H1 (cell line): Measurements from ENCODE around the gene LPCAT1. TPM values are rescaled to one million over a fixed set of nuclear protein-coding genes. Genes with fewer than 3 reads are reported as not detected.

Experiments
- CTCF ChIA-PET: fragments of 300-600 bp; sonication (Branson Sonifier 250); formaldehyde crosslinking; loops from one replicate; lab custom pipeline; 2021; ENCODE audit not compliant: partially characterized antibody; lab: Charles Lee
- POLR2A ChIA-PET: fragments of 300-600 bp; sonication (Branson Sonifier 250); formaldehyde crosslinking; loops from one replicate; lab custom pipeline; 2021; ENCODE audit warnings: inconsistent platforms; ENCODE audit not compliant: partially characterized antibody; lab: Charles Lee
- DNase-seq, 2 experiments: peaks; one replicate each; pipeline versions ENCODE4 v3.0.0 to v3.0.0-alpha.2; 2010 to 2022; ENCODE audit warnings: low spot score in 2 of 2, low read depth in 1 of 2, mixed read lengths in 1 of 2
- FAIRE-seq: peaks from 2 replicates; lab custom pipeline; 2011; peaks lifted over from hg19 to GRCh38; lab: Jason Lieb, UNC
- H2AFZ ChIP-seq: 2 replicates; pipeline ENCODE4 v1.8.1; 2012; ENCODE audit warnings: low read length, inconsistent platforms
- H2AK5ac ChIP-seq: 2 replicates; pipeline ENCODE4 v1.6.1; 2013; ENCODE audit warnings: low read depth, low read length
- H2BK120ac ChIP-seq: replicated peaks from 2 replicates; pipeline ENCODE3; 2013; ENCODE audit warnings: low read depth, low read length, inconsistent platforms
- H2BK12ac ChIP-seq: 2 replicates; pipeline ENCODE4 v1.6.1; 2013; ENCODE audit warnings: low read depth, low read length
- H2BK15ac ChIP-seq: 2 replicates; pipeline ENCODE4 v1.6.1; 2013; ENCODE audit warnings: low read length
- H2BK20ac ChIP-seq: 2 replicates; pipeline ENCODE4 v1.6.1; 2013; ENCODE audit warnings: low read length
- H2BK5ac ChIP-seq: 2 replicates; pipeline ENCODE4 v1.6.1; 2013; ENCODE audit warnings: low read depth, low read length
- H3K14ac ChIP-seq: 2 replicates; pipeline ENCODE4 v1.6.1; 2013; ENCODE audit warnings: inconsistent platforms; ENCODE audit not compliant: insufficient read length
- H3K18ac ChIP-seq: 2 replicates; pipeline ENCODE4 v1.6.1; 2013; ENCODE audit warnings: low read length; ENCODE audit errors: extremely low read depth
- H3K23ac ChIP-seq: 2 replicates; pipeline ENCODE4 v1.6.1; 2013; ENCODE audit warnings: inconsistent platforms; ENCODE audit not compliant: insufficient read length
- H3K23me2 ChIP-seq: 2 replicates; pipeline ENCODE4 v1.6.1; 2013; ENCODE audit warnings: low read depth, low read length
- H3K27ac ChIP-seq: 2 replicates; pipeline ENCODE4 v1.6.1; 2011; ENCODE audit warnings: low read depth, low read length, inconsistent platforms
- H3K27me3 ChIP-seq, 4 experiments: replicated peaks in 1 of 4; 1 replicate in 1 of 4; 2 replicates in 3 of 4; pipeline versions ENCODE4 v1.6.1 to v1.8.1; 2011 to 2013; ENCODE audit warnings: low read length in 3 of 4, mild to moderate bottlenecking in 3 of 4, inconsistent platforms in 2 of 4, mixed read lengths in 2 of 4, moderate library complexity in 1 of 4; ENCODE audit not compliant: control insufficient read depth in 3 of 4, insufficient read depth in 3 of 4; ENCODE audit errors: extremely low read depth in 1 of 4
- H3K36me3 ChIP-seq, 4 experiments: 2 replicates each; pipeline versions ENCODE4 v1.6.1 to v1.8.1; 2011 to 2013; ENCODE audit warnings: mild to moderate bottlenecking in 4 of 4, low read length in 3 of 4, moderate library complexity in 2 of 4, control low read depth in 1 of 4, inconsistent platforms in 1 of 4; ENCODE audit not compliant: insufficient read depth in 4 of 4, control insufficient read depth in 2 of 4
- H3K4ac ChIP-seq: replicated peaks from 2 replicates; pipeline ENCODE3; 2013; ENCODE audit warnings: low read length, low read depth, mixed read lengths, inconsistent platforms; ENCODE audit not compliant: insufficient read length
- H3K4me1 ChIP-seq, 4 experiments: replicated peaks in 1 of 4; 1 replicate in 1 of 4; 2 replicates in 3 of 4; pipeline versions ENCODE4 v1.6.1 to v1.8.1; 2011 to 2013; ENCODE audit warnings: low read length in 3 of 4, inconsistent platforms in 2 of 4, mixed read lengths in 1 of 4; ENCODE audit not compliant: insufficient read depth in 4 of 4, control insufficient read depth in 3 of 4
- H3K4me2 ChIP-seq, 2 experiments: 2 replicates each; pipeline versions ENCODE4 v1.6.1 to v1.8.1; 2011 to 2013; ENCODE audit warnings: low read depth in 2 of 2, low read length in 2 of 2, control low read depth in 1 of 2, inconsistent platforms in 1 of 2, mild to moderate bottlenecking in 1 of 2; ENCODE audit not compliant: insufficient read depth in 1 of 2
- H3K4me3 ChIP-seq, 4 experiments: fragments of 200-600, 300-600 bp in 1 of 4; sonication (generic), shearing (Covaris generic), sonication (Bioruptor Twin) in 1 of 4; 2 replicates each; pipeline versions ENCODE4 v1.5.1 to v1.8.1; 2011 to 2016; ENCODE audit warnings: low read length in 4 of 4, low read depth in 3 of 4, control low read depth in 2 of 4, inconsistent platforms in 2 of 4, mild to moderate bottlenecking in 2 of 4, mixed read lengths in 1 of 4, moderate library complexity in 1 of 4; ENCODE audit not compliant: insufficient read depth in 2 of 4; ENCODE audit errors: extremely low read depth in 1 of 4
- H3K56ac ChIP-seq: replicated peaks from 2 replicates; pipeline ENCODE3; 2013; ENCODE audit warnings: low read depth, mild to moderate bottlenecking, mixed read lengths, low read length, inconsistent platforms; ENCODE audit not compliant: insufficient read length
- H3K79me1 ChIP-seq: 2 replicates; pipeline ENCODE4 v1.6.1; 2013; ENCODE audit warnings: low read depth, low read length, control low read depth
- H3K79me2 ChIP-seq, 2 experiments: 2 replicates each; pipeline versions ENCODE4 v1.6.1 to v1.8.1; 2012 to 2013; ENCODE audit warnings: low read length in 2 of 2, mild to moderate bottlenecking in 2 of 2, inconsistent platforms in 1 of 2; ENCODE audit not compliant: insufficient read depth in 2 of 2, control insufficient read depth in 1 of 2
- H3K9ac ChIP-seq, 4 experiments: replicated peaks in 1 of 4; 1 replicate in 1 of 4; 2 replicates in 3 of 4; pipeline versions ENCODE4 v1.6.1 to v1.8.1; 2011 to 2013; ENCODE audit warnings: low read depth in 3 of 4, low read length in 3 of 4, control low read depth in 2 of 4, mild to moderate bottlenecking in 2 of 4, moderate library complexity in 2 of 4, inconsistent platforms in 1 of 4; ENCODE audit errors: extremely low read depth in 1 of 4
- H3K9me3 ChIP-seq, 2 experiments: 2 replicates each; pipeline versions ENCODE4 v1.6.1 to v1.8.1; 2012 to 2013; ENCODE audit warnings: mild to moderate bottlenecking in 2 of 2, moderate library complexity in 2 of 2, control low read depth in 1 of 2, inconsistent platforms in 1 of 2, low read depth in 1 of 2, low read length in 1 of 2, mixed read lengths in 1 of 2; ENCODE audit not compliant: insufficient read depth in 2 of 2
- H4K20me1 ChIP-seq, 2 experiments: replicated peaks in 1 of 2; 2 replicates each; pipeline versions ENCODE3 to v1.8.1; 2011 to 2013; ENCODE audit warnings: inconsistent platforms in 2 of 2, low read length in 2 of 2, mild to moderate bottlenecking in 1 of 2; ENCODE audit not compliant: insufficient read depth in 2 of 2, control insufficient read depth in 1 of 2
- H4K5ac ChIP-seq: 2 replicates; pipeline ENCODE4 v1.6.1; 2013; ENCODE audit warnings: low read length, low read depth, mixed read lengths, inconsistent platforms; ENCODE audit not compliant: insufficient read length
- H4K8ac ChIP-seq: 2 replicates; pipeline ENCODE4 v1.8.0; 2013; ENCODE audit warnings: mild to moderate bottlenecking, moderate library complexity, low read length, inconsistent platforms; ENCODE audit not compliant: insufficient read depth; ENCODE audit errors: extremely low read depth
- H4K91ac ChIP-seq: replicated peaks from 2 replicates; pipeline ENCODE3; 2013; ENCODE audit warnings: low read length, mixed read lengths, inconsistent platforms; ENCODE audit not compliant: insufficient read length
- ASH2L ChIP-seq: fragments of 200-600, 300-600 bp; sonication (generic); IDR thresholded peaks from one replicate; pipeline ENCODE4 v1.7.1; 2017; ENCODE audit warnings: low read length
- BACH1 ChIP-seq: IDR thresholded peaks from 2 replicates; pipeline ENCODE4 v1.6.1; 2012; ENCODE audit warnings: low read length, improper control_type of control experiment
- GABPA ChIP-seq: IDR thresholded peaks from 2 replicates; pipeline ENCODE4 v1.6.1; 2011; ENCODE audit warnings: mild to moderate bottlenecking, low read length, moderate library complexity, borderline replicate concordance; ENCODE audit not compliant: insufficient read depth
- KDM5A ChIP-seq: fragments of 200-600 bp; IDR thresholded peaks from 2 replicates; pipeline ENCODE4 v1.7.1; 2012; ENCODE audit warnings: mild to moderate bottlenecking, low read length, inconsistent platforms, mixed read lengths
- SIRT6 ChIP-seq: IDR thresholded peaks from one replicate; pipeline ENCODE4 v1.7.1; 2012; ENCODE audit warnings: low read length, inconsistent platforms
- SIX5 ChIP-seq: IDR thresholded peaks from 2 replicates; pipeline ENCODE4 v1.6.1; 2011; ENCODE audit warnings: mild to moderate bottlenecking, low read depth, low read length
- WGBS, 2 experiments: shearing (Covaris generic) in 1 of 2; methylation state at CpG; one replicate each; pipeline versions ENCODE4 v1.1.6 to v1.1.7; 2013 to 2015; ENCODE audit warnings: low lambda C conversion rate in 2 of 2, mixed read lengths in 2 of 2, inconsistent platforms in 1 of 2, low coverage in 1 of 2, missing lambda C conversion rate in 1 of 2; ENCODE audit not compliant: insufficient replicate concordance in 2 of 2, insufficient coverage in 1 of 2, insufficient read length in 1 of 2; ENCODE audit errors: extremely low coverage in 1 of 2, missing lambda C conversion rate in 1 of 2; 5-methylcytosine and 5-hydroxymethylcytosine counted together
- polyA plus RNA-seq, 7 experiments: library from polyadenylated mRNA; depleted of rRNA in 3 of 7; stranded (reverse) in 5 of 7; unstranded in 2 of 7; fragments of >200 nt in 5 of 7; fragments of 200-250 nt in 2 of 7; gene quantifications; 1 replicate in 5 of 7; 2 replicates in 1 of 7; 4 replicates in 1 of 7; pipeline versions ENCODE4 v1.2.1 to v1.2.3, GENCODE V29; 2011 to 2013; ENCODE audit warnings: missing spikeins in 2 of 7, mixed read lengths in 2 of 7
- total RNA-seq: library from RNA; stranded (reverse); fragmentation: NEBNext Ultra II Directional; extraction: Animal tissue kit (Norgen Biotek cat#: 25700); gene quantifications from 2 replicates; pipeline ENCODE4 v1.2.1, GENCODE V29; 2021
- TF ChIP-seq, protein P1 (sequence below): IDR thresholded peaks from 2 replicates; pipeline ENCODE4 v1.6.1; 2011; ENCODE audit warnings: low read length, improper control_type of control experiment

The LPCAT1 gene
- total and polyA plus RNA-seq, 2 of the 8 experiments (the other 6 are each of a cell fraction or from before 2014, with no cell fraction given): 107 to 260 TPM

DNA sequence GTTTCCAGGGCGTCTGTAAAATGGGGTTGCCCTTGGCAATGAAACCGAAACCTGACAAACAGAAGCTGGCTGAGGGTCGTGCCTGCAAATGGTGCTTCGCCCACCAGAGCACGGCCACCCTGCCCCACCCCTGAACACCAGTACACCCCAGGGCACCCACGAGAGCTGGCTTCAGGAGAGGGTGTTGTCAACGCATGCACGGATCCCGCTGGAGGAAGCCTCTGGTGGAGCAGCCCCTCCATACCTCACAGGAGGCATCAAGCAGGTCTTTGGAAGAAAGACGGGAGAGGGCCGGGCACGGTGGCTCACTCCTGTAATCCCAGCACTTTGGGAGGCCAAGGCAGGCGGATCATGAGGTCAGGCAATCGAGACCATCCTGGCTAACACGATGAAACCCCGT, 87.1 kb downstream of the LPCAT1 start:
- ChIA-PET POLR2A (no interaction called here), CTCF (interaction anchor here (1.2 kb wide), 1 partner anchor 28 kb away, joined by 3 read pairs; no protein-coding TSS in a partner anchor)
- Histone ChIP-seq H4K8ac (no peak overlapping the region), H3K4me2 (no peak overlapping the region), H3K79me2 (no peaks in the 10 kb centered on the region), H4K20me1 (no peaks in the 10 kb centered on the region), H3K23me2 (peaks cover 5% of the 10 kb centered on the region; the same call in 1 of the 2 replicates), H3K4ac (no peak overlapping the region), H2AFZ (no peak overlapping the region), H2BK12ac (no peak overlapping the region), H2BK20ac (no peak overlapping the region), H3K27ac (no peak overlapping the region), H2BK120ac (no peak overlapping the region), H2AK5ac (no peak overlapping the region), H3K36me3 (no peaks in the 10 kb centered on the region), H3K23ac (no peak overlapping the region), H3K4me1 (peaks cover 0 to 5% (median 0%) of the 10 kb centered on the region in 4 experiments; a peak in 2 of 7 replicates), H3K14ac (no peak overlapping the region), H3K27me3 (peaks cover 0 to 3% (median 0%) of the 10 kb centered on the region in 4 experiments; a peak in 1 of 7 replicates), H4K91ac (no peak overlapping the region), H3K9ac (no peak overlapping the region), H4K5ac (no peak overlapping the region), H3K9me3 (peaks cover 19 to 22% of the 10 kb centered on the region in 2 experiments), H2BK15ac (no peak overlapping the region), H3K56ac (no peak overlapping the region), H2BK5ac (no peak overlapping the region), H3K4me3 (no peak overlapping the region), H3K79me1 (no peaks in the 10 kb centered on the region), H3K18ac (no peak overlapping the region)
- DNase-seq: no peak
- FAIRE-seq: no peak
- 89% methylated on average over 16 of the region's 16 CpGs; no CpG with 5 or more reads in 1 of the 2 experiments for WGBS, 2 experiments
- TF ChIP-seq ASH2L (no peak), BACH1 (no peak), KDM5A (no peak), SIRT6 (no peak), SIX5 (no peak), GABPA (no peak)
- TF ChIP-seq, protein P1, sequence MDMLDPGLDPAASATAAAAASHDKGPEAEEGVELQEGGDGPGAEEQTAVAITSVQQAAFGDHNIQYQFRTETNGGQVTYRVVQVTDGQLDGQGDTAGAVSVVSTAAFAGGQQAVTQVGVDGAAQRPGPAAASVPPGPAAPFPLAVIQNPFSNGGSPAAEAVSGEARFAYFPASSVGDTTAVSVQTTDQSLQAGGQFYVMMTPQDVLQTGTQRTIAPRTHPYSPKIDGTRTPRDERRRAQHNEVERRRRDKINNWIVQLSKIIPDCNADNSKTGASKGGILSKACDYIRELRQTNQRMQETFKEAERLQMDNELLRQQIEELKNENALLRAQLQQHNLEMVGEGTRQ: no peak
